Lung (tissue), 12 donors: ENCODE measurements around the gene CEACAM19. TPM values are rescaled to one million over a fixed set of nuclear protein-coding genes. Genes with fewer than 3 reads are reported as not detected.
A peak's percentile ranks its signal among the peaks of the same experiment; 100 is the strongest.

ENCODE experiments used
- ATAC-seq: fragments of 200-7000 bp; cut with Tn5 transposase; one replicate; pipeline ENCODE4 v1.9.1; 2020; ENCODE audit warnings: moderate number of reproducible peaks; ENCODE audit not compliant: insufficient read depth, low FRiP score
- DNase-seq, 3 donors: peaks; one replicate each; pipeline ENCODE4 v3.0.0-alpha.2; 2013 to 2017
- H3K27ac ChIP-seq, 2 donors: one replicate each; pipeline ENCODE4 v1.5.1; 2013; ENCODE audit warnings: mild to moderate bottlenecking in 2 of 2, moderate library complexity in 2 of 2, control low read depth in 1 of 2, inconsistent platforms in 1 of 2, low read depth in 1 of 2, low read length in 1 of 2
- H3K27me3 ChIP-seq, 3 donors: one replicate each; pipeline ENCODE4 v1.5.1; 2013; ENCODE audit warnings: low read length in 2 of 3; ENCODE audit not compliant: control insufficient read depth in 3 of 3, insufficient read depth in 3 of 3
- H3K36me3 ChIP-seq, 4 donors: one replicate each; pipeline ENCODE4 v1.5.1; 2013; ENCODE audit warnings: low read length in 4 of 4, mild to moderate bottlenecking in 1 of 4, moderate library complexity in 1 of 4; ENCODE audit not compliant: control insufficient read depth in 4 of 4, insufficient read depth in 4 of 4
- H3K4me1 ChIP-seq, 5 donors: one replicate each; pipeline ENCODE4 v1.5.1; 2013; ENCODE audit warnings: low read length in 5 of 5, mild to moderate bottlenecking in 2 of 5, moderate library complexity in 1 of 5; ENCODE audit not compliant: control insufficient read depth in 5 of 5, insufficient read depth in 5 of 5
- H3K4me3 ChIP-seq: one replicate; pipeline ENCODE4 v1.5.1; 2013; ENCODE audit warnings: mild to moderate bottlenecking, control low read depth, moderate library complexity
- H3K9ac ChIP-seq, 2 donors: one replicate each; pipeline ENCODE4 v1.5.1; 2013; ENCODE audit warnings: low read length in 2 of 2, control low read depth in 1 of 2; ENCODE audit not compliant: insufficient read depth in 1 of 2
- H3K9me3 ChIP-seq, 4 donors: one replicate each; pipeline ENCODE4 v1.5.1; 2013; ENCODE audit warnings: low read length in 3 of 4, mild to moderate bottlenecking in 1 of 4, moderate library complexity in 1 of 4; ENCODE audit not compliant: control insufficient read depth in 4 of 4, insufficient read depth in 3 of 4
- WGBS, 2 donors: extraction: QIAGEN DNeasy Blood & Tissue Kit; methylation state at CpG; one replicate each; pipeline ENCODE4 v1.1.7; 2013; 5-methylcytosine and 5-hydroxymethylcytosine counted together
- polyA plus RNA-seq, 2 donors: library from polyadenylated mRNA; stranded (reverse); fragments of 200-250 nt; gene quantifications; one replicate each; pipeline ENCODE4 v1.2.1, GENCODE V29; 2013
- total RNA-seq, 2 donors: library from RNA; depleted of rRNA in 1 of 2; stranded (reverse); fragments of >200 nt in 1 of 2; gene quantifications; one replicate each; pipeline ENCODE4 v1.2.1, GENCODE V29; 2014 to 2021
- TF ChIP-seq, protein P1 (sequence below): IDR thresholded peaks from 2 replicates; pipeline ENCODE4 v1.5.1; 2012; ENCODE audit warnings: mild to moderate bottlenecking; ENCODE audit errors: control extremely low read depth, extremely low read depth
- donor health status: control.
- donor health status: control.
- donor health status: Bipolar disorder and iron deficiency.
- donor health status: healthy.
- donor health status: DM: yes; HTN: yes; CAD: no.

CEACAM19 gene
- total and polyA plus RNA-seq, 4 donors, result 2.3 to 8.3 (median 4.4) TPM

DNA sequence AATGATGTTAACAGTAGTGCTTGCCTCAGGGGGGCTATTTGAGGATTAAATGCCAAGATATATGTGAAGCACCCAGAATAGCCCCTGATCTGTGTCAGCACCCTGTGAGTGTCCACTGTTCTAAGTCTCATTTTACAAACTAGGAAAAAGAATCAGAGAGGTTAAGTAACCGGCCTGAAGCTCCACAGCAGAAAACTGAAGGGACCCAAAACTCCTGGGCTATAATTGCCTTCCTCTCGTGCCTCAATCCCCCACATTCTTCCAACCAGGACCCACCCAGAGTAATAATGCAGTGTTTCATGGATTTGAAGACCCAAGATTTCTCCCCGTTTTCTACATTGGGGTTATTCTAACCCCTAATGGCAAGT is 25.2 kb upstream of the CEACAM19 start:
- Histone ChIP-seq H3K27me3 (no peaks in the 10 kb centered on the region), H3K9ac (no peak overlapping the region), H3K36me3 (peaks cover 6 to 21% (median 14%) of the 10 kb centered on the region in 4 donors), H3K4me1 (peaks cover 0 to 15% (median 8%) of the 10 kb centered on the region in 5 donors), H3K4me3 (no peak overlapping the region), H3K9me3 (no peaks in the 10 kb centered on the region), H3K27ac (no peak overlapping the region)
- ATAC-seq (no peak), DNase-seq (no peak)
- 93 to 99% methylated on average over 3 of the region's 3 CpGs for WGBS, 2 donors
- TF ChIP-seq, protein P1, sequence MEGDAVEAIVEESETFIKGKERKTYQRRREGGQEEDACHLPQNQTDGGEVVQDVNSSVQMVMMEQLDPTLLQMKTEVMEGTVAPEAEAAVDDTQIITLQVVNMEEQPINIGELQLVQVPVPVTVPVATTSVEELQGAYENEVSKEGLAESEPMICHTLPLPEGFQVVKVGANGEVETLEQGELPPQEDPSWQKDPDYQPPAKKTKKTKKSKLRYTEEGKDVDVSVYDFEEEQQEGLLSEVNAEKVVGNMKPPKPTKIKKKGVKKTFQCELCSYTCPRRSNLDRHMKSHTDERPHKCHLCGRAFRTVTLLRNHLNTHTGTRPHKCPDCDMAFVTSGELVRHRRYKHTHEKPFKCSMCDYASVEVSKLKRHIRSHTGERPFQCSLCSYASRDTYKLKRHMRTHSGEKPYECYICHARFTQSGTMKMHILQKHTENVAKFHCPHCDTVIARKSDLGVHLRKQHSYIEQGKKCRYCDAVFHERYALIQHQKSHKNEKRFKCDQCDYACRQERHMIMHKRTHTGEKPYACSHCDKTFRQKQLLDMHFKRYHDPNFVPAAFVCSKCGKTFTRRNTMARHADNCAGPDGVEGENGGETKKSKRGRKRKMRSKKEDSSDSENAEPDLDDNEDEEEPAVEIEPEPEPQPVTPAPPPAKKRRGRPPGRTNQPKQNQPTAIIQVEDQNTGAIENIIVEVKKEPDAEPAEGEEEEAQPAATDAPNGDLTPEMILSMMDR, result no peak

DNA sequence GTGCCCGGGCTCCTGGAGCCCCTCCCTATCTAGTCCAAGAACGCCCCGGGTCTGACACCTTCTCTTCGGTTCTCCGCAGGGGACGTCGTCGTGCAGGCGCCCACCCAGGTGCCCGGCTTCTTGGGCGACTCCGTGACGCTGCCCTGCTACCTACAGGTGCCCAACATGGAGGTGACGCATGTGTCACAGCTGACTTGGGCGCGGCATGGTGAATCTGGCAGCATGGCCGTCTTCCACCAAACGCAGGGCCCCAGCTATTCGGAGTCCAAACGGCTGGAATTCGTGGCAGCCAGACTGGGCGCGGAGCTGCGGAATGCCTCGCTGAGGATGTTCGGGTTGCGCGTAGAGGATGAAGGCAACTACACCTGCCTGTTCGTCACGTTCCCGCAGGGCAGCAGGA is 24.1 kb upstream of the CEACAM19 start:
- Histone ChIP-seq H3K4me3 (no peak overlapping the region), H3K9ac (no peak overlapping the region), H3K36me3 (peaks cover 10 to 29% (median 20%) of the 10 kb centered on the region in 4 donors), H3K27me3 (no peaks in the 10 kb centered on the region), H3K4me1 (peaks cover 0 to 15% (median 8%) of the 10 kb centered on the region in 5 donors), H3K9me3 (no peaks in the 10 kb centered on the region), H3K27ac (no peak overlapping the region)
- TF ChIP-seq, protein P1, result no peak
- WGBS, 2 donors, result 87 to 92% methylated on average over 31 of the region's 31 CpGs
- ATAC-seq, result no peak
- DNase-seq, result no peak

DNA sequence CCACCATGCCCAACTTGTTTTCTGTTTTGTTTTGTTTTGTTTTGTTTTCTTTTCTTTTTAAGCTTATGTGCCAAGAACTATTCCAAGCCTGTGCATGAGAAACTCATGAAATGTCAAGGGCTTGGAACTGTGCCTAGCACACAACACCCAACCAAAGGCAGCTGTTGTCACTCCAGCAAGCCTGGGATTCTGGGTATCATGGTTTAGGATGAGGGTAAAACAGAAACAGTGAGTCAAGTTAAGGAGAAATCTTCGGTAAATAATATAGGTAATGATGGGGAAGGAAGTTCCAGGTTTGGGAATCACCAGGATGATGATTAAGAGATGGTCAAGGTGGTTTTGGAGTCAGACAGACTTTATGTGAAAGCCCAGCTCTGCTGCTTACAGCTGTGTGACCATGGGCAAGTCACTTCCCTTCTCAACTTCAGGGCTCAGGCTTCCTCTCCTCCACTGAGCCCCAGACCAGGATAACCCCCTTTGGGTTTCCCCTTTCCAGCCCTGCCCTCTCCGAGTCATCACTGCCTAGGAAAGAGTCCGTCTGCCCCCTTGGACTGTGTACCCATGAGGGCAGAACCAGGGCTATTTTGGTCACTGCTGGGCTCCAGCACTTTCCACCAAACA is 22.5 kb upstream of the CEACAM19 start:
- WGBS, 2 donors, result 60 to 80% methylated on average over 3 of the region's 3 CpGs
- no peaks in the 10 kb centered on the region for H3K9me3 ChIP-seq
- peaks cover 21 to 41% (median 26%) of the 10 kb centered on the region in 4 donors for H3K36me3 ChIP-seq
- H3K27ac ChIP-seq, result peak overlapping the region; percentile 62 to 67
- H3K9ac ChIP-seq, result no peak overlapping the region
- DNase-seq (peak; percentile 81 to 94 (median 91)), ATAC-seq (no peak)
- H3K4me3 ChIP-seq, result no peak overlapping the region
- H3K4me1 ChIP-seq, result peaks cover 0 to 13% (median 8%) of the 10 kb centered on the region in 5 donors
- H3K27me3 ChIP-seq, result no peaks in the 10 kb centered on the region
- TF ChIP-seq, protein P1, result no peak
